ENCODE data around the gene RNASEH2A.
"Not testable (repeated sequence)": the region's sequence is repeated elsewhere in the genome, so short reads cannot be mapped to it uniquely, and the experiment has no call there.

- TF ChIP-seq, protein P1, sequence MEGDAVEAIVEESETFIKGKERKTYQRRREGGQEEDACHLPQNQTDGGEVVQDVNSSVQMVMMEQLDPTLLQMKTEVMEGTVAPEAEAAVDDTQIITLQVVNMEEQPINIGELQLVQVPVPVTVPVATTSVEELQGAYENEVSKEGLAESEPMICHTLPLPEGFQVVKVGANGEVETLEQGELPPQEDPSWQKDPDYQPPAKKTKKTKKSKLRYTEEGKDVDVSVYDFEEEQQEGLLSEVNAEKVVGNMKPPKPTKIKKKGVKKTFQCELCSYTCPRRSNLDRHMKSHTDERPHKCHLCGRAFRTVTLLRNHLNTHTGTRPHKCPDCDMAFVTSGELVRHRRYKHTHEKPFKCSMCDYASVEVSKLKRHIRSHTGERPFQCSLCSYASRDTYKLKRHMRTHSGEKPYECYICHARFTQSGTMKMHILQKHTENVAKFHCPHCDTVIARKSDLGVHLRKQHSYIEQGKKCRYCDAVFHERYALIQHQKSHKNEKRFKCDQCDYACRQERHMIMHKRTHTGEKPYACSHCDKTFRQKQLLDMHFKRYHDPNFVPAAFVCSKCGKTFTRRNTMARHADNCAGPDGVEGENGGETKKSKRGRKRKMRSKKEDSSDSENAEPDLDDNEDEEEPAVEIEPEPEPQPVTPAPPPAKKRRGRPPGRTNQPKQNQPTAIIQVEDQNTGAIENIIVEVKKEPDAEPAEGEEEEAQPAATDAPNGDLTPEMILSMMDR (IDR thresholded peaks at IDR 0.05) = not testable (repeated sequence)
- TF ChIP-seq POLR2A (IDR thresholded peaks at IDR 0.05) = not testable (repeated sequence)
Measured at GRCh38 chr19:12797607-12798006, 8.8 kb upstream of the RNASEH2A start.
